IMR-90 (cell line): ENCODE results near the gene RBM44. TPM values are rescaled to one million over a fixed set of nuclear protein-coding genes. Genes with fewer than 3 reads are reported as not detected.

Source experiments
- ATAC-seq: fragments of 200-7000 bp; cut with Tn5 transposase; 2 replicates; pipeline ENCODE4 v1.9.1; 2020; ENCODE audit warnings: low read depth, mild to moderate bottlenecking, moderate library complexity
- BruUV-seq: library from RNA; stranded (reverse); fragments of 400-500 nt; replicated peaks from 2 replicates; lab custom pipeline; 2021; lab: Mats Ljungman, UMichigan
- CTCF ChIA-PET: fragments of 300-600 bp; formaldehyde crosslinking; extraction: SDS; loops from one replicate; lab custom pipeline; 2021; ENCODE audit warnings: antibody characterized with exemption; lab: Yijun Ruan, JAX
- POLR2A ChIA-PET: fragments of 300-600 bp; sonication (Branson Sonifier 250); formaldehyde crosslinking; loops from one replicate; lab custom pipeline; 2022; ENCODE audit warnings: antibody characterized with exemption; ENCODE audit not compliant: unreplicated experiment; lab: Charles Lee
- DNase-seq: peaks from one replicate; pipeline ENCODE4 v3.0.0; 2013
- H2AFZ ChIP-seq: replicated peaks from 2 replicates; pipeline ENCODE3; 2013; ENCODE audit warnings: low read length, mild to moderate bottlenecking; ENCODE audit not compliant: poor library complexity
- H2AK5ac ChIP-seq: 2 replicates; pipeline ENCODE4 v1.6.1; 2013; ENCODE audit warnings: low read depth, low read length, inconsistent platforms
- H2AK9ac ChIP-seq: replicated peaks from 2 replicates; pipeline ENCODE3; 2013; ENCODE audit warnings: mild to moderate bottlenecking, low read depth, low read length, moderate library complexity; ENCODE audit not compliant: poor library complexity
- H2BK120ac ChIP-seq: 2 replicates; pipeline ENCODE4 v1.6.1; 2013; ENCODE audit warnings: low read depth, low read length, inconsistent platforms
- H2BK15ac ChIP-seq: 3 replicates; pipeline ENCODE4 v1.6.1; 2013; ENCODE audit warnings: low read depth, low read length, inconsistent platforms
- H2BK20ac ChIP-seq: 2 replicates; pipeline ENCODE4 v1.6.1; 2013; ENCODE audit warnings: low read depth, mild to moderate bottlenecking, inconsistent platforms, low read length, moderate library complexity
- H2BK5ac ChIP-seq: 2 replicates; pipeline ENCODE4 v1.6.1; 2013; ENCODE audit warnings: mild to moderate bottlenecking, low read depth, low read length, inconsistent platforms; ENCODE audit not compliant: poor library complexity, severe bottlenecking
- H3K14ac ChIP-seq: replicated peaks from 2 replicates; pipeline ENCODE4 v1.6.1; 2013; ENCODE audit warnings: low read depth, low read length, inconsistent platforms
- H3K18ac ChIP-seq: 2 replicates; pipeline ENCODE4 v1.6.1; 2013; ENCODE audit warnings: low read depth, low read length, control low read depth
- H3K23ac ChIP-seq: 2 replicates; pipeline ENCODE4 v1.6.1; 2013; ENCODE audit warnings: low read depth, low read length, inconsistent platforms
- H3K27ac ChIP-seq: 2 replicates; pipeline ENCODE4 v1.5.1; 2013; ENCODE audit warnings: mild to moderate bottlenecking, control low read depth, low read length; ENCODE audit not compliant: insufficient read depth
- H3K27me3 ChIP-seq: 2 replicates; pipeline ENCODE4 v1.6.1; 2013; ENCODE audit warnings: low read length; ENCODE audit not compliant: control insufficient read depth, insufficient read depth
- H3K36me3 ChIP-seq: 2 replicates; pipeline ENCODE4 v1.6.1; 2013; ENCODE audit warnings: low read length, mixed read lengths; ENCODE audit not compliant: control insufficient read depth, insufficient read depth
- H3K4ac ChIP-seq: 2 replicates; pipeline ENCODE4 v1.6.1; 2013; ENCODE audit warnings: low read depth, low read length, inconsistent platforms
- H3K4me1 ChIP-seq: 2 replicates; pipeline ENCODE4 v1.6.1; 2013; ENCODE audit warnings: low read length, mixed read lengths; ENCODE audit not compliant: control insufficient read depth, insufficient read depth
- H3K4me2 ChIP-seq: 2 replicates; pipeline ENCODE4 v1.6.1; 2013; ENCODE audit warnings: low read depth, mild to moderate bottlenecking, control low read depth, low read length, moderate library complexity
- H3K4me3 ChIP-seq: 2 replicates; pipeline ENCODE4 v1.5.1; 2013; ENCODE audit warnings: low read depth, mild to moderate bottlenecking, control low read depth, low read length, moderate library complexity; ENCODE audit not compliant: insufficient read depth
- H3K56ac ChIP-seq: 2 replicates; pipeline ENCODE4 v1.6.1; 2013; ENCODE audit warnings: low read length, inconsistent platforms; ENCODE audit not compliant: insufficient read depth; ENCODE audit errors: extremely low read depth
- H3K79me1 ChIP-seq, 2 experiments: 2 replicates each; pipeline ENCODE4 v1.6.1; 2013; ENCODE audit warnings: low read length in 2 of 2, inconsistent platforms in 1 of 2, low read depth in 1 of 2
- H3K9ac ChIP-seq: 2 replicates; pipeline ENCODE4 v1.6.1; 2013; ENCODE audit warnings: low read depth, low read length, control low read depth
- H3K9me1 ChIP-seq: 2 replicates; pipeline ENCODE4 v1.6.1; 2013; ENCODE audit warnings: low read length, inconsistent platforms; ENCODE audit not compliant: insufficient read depth
- H3K9me3 ChIP-seq: 2 replicates; pipeline ENCODE4 v1.6.1; 2013; ENCODE audit warnings: low read length; ENCODE audit not compliant: control insufficient read depth, insufficient read depth
- H4K20me1 ChIP-seq: 2 replicates; pipeline ENCODE4 v1.6.1; 2013; ENCODE audit warnings: low read length, inconsistent platforms; ENCODE audit not compliant: insufficient read depth
- H4K5ac ChIP-seq: 2 replicates; pipeline ENCODE4 v1.6.1; 2013; ENCODE audit warnings: mild to moderate bottlenecking, low read depth, low read length, control low read depth
- H4K8ac ChIP-seq, 2 experiments: 2 replicates each; pipeline ENCODE4 v1.6.1; 2013; ENCODE audit warnings: low read depth in 2 of 2, low read length in 2 of 2, control low read depth in 1 of 2, inconsistent platforms in 1 of 2
- H4K91ac ChIP-seq: 2 replicates; pipeline ENCODE4 v1.6.1; 2013; ENCODE audit warnings: low read depth, low read length, inconsistent platforms; ENCODE audit not compliant: insufficient read depth
- BHLHE40 ChIP-seq: fragments of 150-350 bp; IDR thresholded peaks from 2 replicates; pipeline ENCODE4 v1.6.1; 2016; ENCODE audit warnings: mild to moderate bottlenecking, low read depth, low read length
- CEBPB ChIP-seq: IDR thresholded peaks from 2 replicates; pipeline ENCODE4 v1.6.1; 2012; ENCODE audit warnings: low read depth, low read length, improper control_type of control experiment
- ELK1 ChIP-seq: fragments of 150-350 bp; IDR thresholded peaks from 2 replicates; pipeline ENCODE4 v1.6.1; 2016; ENCODE audit warnings: low read depth, mild to moderate bottlenecking, low read length, moderate library complexity, borderline replicate concordance
- FOS ChIP-seq: fragments of 150-350 bp; IDR thresholded peaks from 2 replicates; pipeline ENCODE4 v1.6.1; 2016; ENCODE audit warnings: low read depth, low read length
- MAFK ChIP-seq: IDR thresholded peaks from 2 replicates; pipeline ENCODE4 v1.6.1; 2012; ENCODE audit warnings: low read depth, low read length, improper control_type of control experiment
- MAZ ChIP-seq: IDR thresholded peaks from 2 replicates; pipeline ENCODE4 v1.6.1; 2012; ENCODE audit warnings: low read depth, mild to moderate bottlenecking, low read length, improper control_type of control experiment, moderate library complexity, borderline replicate concordance
- MXI1 ChIP-seq: IDR thresholded peaks from 2 replicates; pipeline ENCODE4 v1.6.1; 2012; ENCODE audit warnings: low read depth, mild to moderate bottlenecking, low read length, moderate library complexity, borderline replicate concordance
- NFE2L2 ChIP-seq: fragments of 150-350 bp; IDR thresholded peaks from 2 replicates; pipeline ENCODE4 v1.6.1; 2016; ENCODE audit warnings: low read depth, mild to moderate bottlenecking, low read length
- POLR2A ChIP-seq: IDR thresholded peaks from 2 replicates; pipeline ENCODE4 v1.6.1; 2012; ENCODE audit warnings: mild to moderate bottlenecking, low read depth, low read length
- RAD21 ChIP-seq: IDR thresholded peaks from 2 replicates; pipeline ENCODE4 v1.6.1; 2012; ENCODE audit warnings: low read length, improper control_type of control experiment
- RCOR1 ChIP-seq: IDR thresholded peaks from 2 replicates; pipeline ENCODE4 v1.6.1; 2012; ENCODE audit warnings: mild to moderate bottlenecking, low read length, improper control_type of control experiment; ENCODE audit not compliant: insufficient replicate concordance
- RFX5 ChIP-seq: IDR thresholded peaks from 2 replicates; pipeline ENCODE4 v1.8.0; 2012; ENCODE audit warnings: low read depth, mild to moderate bottlenecking, low read length, moderate library complexity
- SMC3 ChIP-seq: fragments of 150-350 bp; IDR thresholded peaks from 2 replicates; pipeline ENCODE4 v1.6.1; 2016; ENCODE audit warnings: low read depth, mild to moderate bottlenecking, antibody characterized with exemption, low read length, moderate library complexity
- USF2 ChIP-seq: fragments of 150-350 bp; IDR thresholded peaks from 2 replicates; pipeline ENCODE4 v1.6.1; 2017; ENCODE audit warnings: mild to moderate bottlenecking, antibody characterized with exemption, low read length, low read depth
- WGBS, 2 experiments: methylation state at CpG; one replicate each; pipeline versions ENCODE4 v1.1.5 to v1.1.7; 2013; ENCODE audit warnings: missing lambda C conversion rate in 2 of 2; ENCODE audit not compliant: insufficient read length in 1 of 2; ENCODE audit errors: extremely low coverage in 2 of 2; 5-methylcytosine and 5-hydroxymethylcytosine counted together
- dilution Hi-C: fragments of 300-500 bp; cut with HindIII; formaldehyde crosslinking; loops from one replicate; pipeline ENCODE4 v1.14.3; 2018; ENCODE audit warnings: low sequenced_read_pairs; ENCODE audit not compliant: unreplicated experiment
- in situ Hi-C: fragments of 300-500 bp; cut with MboI; formaldehyde crosslinking; loops from 3 replicates; pipeline ENCODE4 v1.14.3; 2019; ENCODE audit warnings: low sequenced_read_pairs, inconsistent platforms, mixed read lengths
- intact Hi-C: fragments of 100-400 bp; cut with micrococcal nuclease; formaldehyde crosslinking; loops from 2 replicates; pipeline ENCODE4 v1.10.0; 2022
- polyA plus RNA-seq, 3 experiments: library from polyadenylated mRNA; depleted of rRNA; stranded (reverse); fragments of >200 nt; gene quantifications; 2 replicates each; pipeline ENCODE4 v1.2.3, GENCODE V29; 2012; ENCODE audit warnings: low replicate concordance in 1 of 3
- total RNA-seq: library from RNA; depleted of rRNA; stranded (reverse); fragments of >200 nt; gene quantifications from 2 replicates; pipeline ENCODE4 v1.2.3, GENCODE V29; 2012

The RBM44 gene
- total and polyA plus RNA-seq, 2 of the 4 experiments (the other 2 are of a cell fraction) = 0.14 to 0.18 TPM

DNA sequence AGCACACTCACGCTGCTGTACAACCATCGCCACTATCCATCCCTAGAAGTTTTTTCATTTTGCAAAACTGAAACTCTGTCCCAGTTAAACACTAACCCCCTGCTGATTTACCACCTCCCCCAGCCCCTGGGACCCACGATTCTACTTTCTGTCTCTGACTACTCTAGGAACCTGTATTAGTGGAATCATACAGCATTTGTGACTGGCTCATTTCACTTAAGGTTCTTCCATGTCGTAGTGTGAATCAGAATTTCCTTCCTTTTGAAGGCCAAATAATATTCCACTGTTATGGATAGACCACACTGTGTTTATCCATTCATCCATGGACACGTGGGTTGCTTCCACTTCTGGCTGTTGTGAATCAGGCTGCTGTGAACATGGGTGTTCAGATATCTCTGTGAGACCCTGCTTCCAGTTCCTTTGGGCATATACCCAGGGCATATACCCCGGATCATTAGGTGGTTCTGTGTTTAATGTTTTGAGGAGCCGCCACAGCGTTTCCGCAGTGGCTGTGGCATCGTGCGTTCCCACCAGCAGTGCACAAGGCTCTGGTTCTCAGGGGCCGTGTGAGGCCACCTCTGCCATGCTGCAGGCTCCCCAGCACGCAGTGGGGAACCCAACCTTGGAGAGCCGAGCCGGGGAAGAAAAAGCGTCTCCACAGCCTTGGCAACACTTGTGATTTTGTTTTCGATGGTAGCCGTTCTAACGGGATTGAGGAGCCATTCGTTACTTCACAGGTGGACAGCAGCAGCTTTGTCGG is 70.9 kb downstream of the RBM44 start:
- intact Hi-C loops = no loop called here
- no peak overlapping the region for H3K4me3 ChIP-seq
- WGBS, 2 experiments = 98% methylated on average over 14 of the region's 21 CpGs; no CpG with 5 or more reads in 1 of the 2 experiments
- dilution Hi-C loops = no loop called here
- no peak overlapping the region for H2BK5ac ChIP-seq
- H3K14ac ChIP-seq = no peak overlapping the region
- no peak overlapping the region for H3K27ac ChIP-seq
- TF ChIP-seq BHLHE40 (no peak), NFE2L2 (no peak), CEBPB (no peak), MXI1 (no peak), MAZ (no peak), RCOR1 (no peak), USF2 (no peak), SMC3 (no peak), MAFK (no peak), POLR2A (no peak), RAD21 (no peak), ELK1 (no peak), FOS (no peak), RFX5 (no peak)
- H2BK20ac ChIP-seq = peak overlapping the region; percentile 32; the same call in 1 of the 2 replicates
- no peaks in the 10 kb centered on the region for H3K27me3 ChIP-seq
- H3K4me1 ChIP-seq = peaks cover 34% of the 10 kb centered on the region
- peak overlapping the region; percentile 31 for H2AK9ac ChIP-seq
- H4K20me1 ChIP-seq = no peaks in the 10 kb centered on the region
- no peak overlapping the region for H4K8ac ChIP-seq
- H3K56ac ChIP-seq = no peak overlapping the region
- H2AFZ ChIP-seq = no peak overlapping the region
- ChIA-PET POLR2A (no interaction called here), CTCF (no interaction called here)
- H3K79me1 ChIP-seq = peaks cover 0 to 26% of the 10 kb centered on the region in 2 experiments; a peak in 2 of 4 replicates
- H2AK5ac ChIP-seq = peak overlapping the region; percentile 54; the same call in 1 of the 2 replicates
- no peak overlapping the region; the same call in 2 of the 3 replicates for H2BK15ac ChIP-seq
- BruUV-seq = no TSS peak
- H4K5ac ChIP-seq = no peak overlapping the region
- no peak overlapping the region for H3K4me2 ChIP-seq
- in situ Hi-C loops = no loop called here
- H3K9ac ChIP-seq = no peak overlapping the region
- no peak overlapping the region for H2BK120ac ChIP-seq
- H3K36me3 ChIP-seq = no peaks in the 10 kb centered on the region
- ATAC-seq (no peak), DNase-seq (no peak)
- no peak overlapping the region for H4K91ac ChIP-seq
- no peak overlapping the region for H3K18ac ChIP-seq
- no peaks in the 10 kb centered on the region for H3K9me3 ChIP-seq
- H3K23ac ChIP-seq = no peak overlapping the region
- H3K4ac ChIP-seq = no peak overlapping the region
- H3K9me1 ChIP-seq = peaks cover 17% of the 10 kb centered on the region
